Naive thymus-derived CD4-positive, alpha-beta T cell (primary cell): ENCODE results near the gene TCP1. TPM values are rescaled to one million over a fixed set of nuclear protein-coding genes. Genes with fewer than 3 reads are reported as not detected.
"Not testable (repeated sequence)": the region's sequence is repeated elsewhere in the genome, so short reads cannot be mapped to it uniquely, and the experiment has no call there.

Experiments
- ATAC-seq: fragments of 150-1000 bp; cut with Tn5 transposase; 2 replicates; pipeline ENCODE4 v1.10.0; 2021; ENCODE audit warnings: mild to moderate bottlenecking, moderate library complexity
- CTCF ChIA-PET: fragments of 350-600 bp; sonication (Branson Sonifier 250); formaldehyde crosslinking; loops from one replicate; lab custom pipeline; 2021; ENCODE audit warnings: antibody characterized with exemption; lab: Charles Lee
- POLR2A ChIA-PET: fragments of 350-600 bp; sonication (Branson Sonifier 250); formaldehyde crosslinking; loops from one replicate; lab custom pipeline; 2021; ENCODE audit warnings: antibody characterized with exemption, inconsistent platforms; lab: Charles Lee
- DNase-seq, 9 donors: peaks; one replicate each; pipeline versions ENCODE4 v3.0.0 to v3.0.0-alpha.2; 2020 to 2022; ENCODE audit warnings: mixed read lengths in 1 of 9
- H3K27ac ChIP-seq: one replicate; pipeline ENCODE4 v1.7.0; 2013; ENCODE audit warnings: mild to moderate bottlenecking, low read depth, low read length, moderate library complexity
- H3K27me3 ChIP-seq, 2 donors: one replicate each; pipeline ENCODE4 v1.7.0; 2013; ENCODE audit warnings: low read length in 2 of 2, mild to moderate bottlenecking in 2 of 2, moderate library complexity in 2 of 2; ENCODE audit not compliant: control insufficient read depth in 2 of 2, insufficient read depth in 2 of 2
- H3K36me3 ChIP-seq, 3 experiments: 1 replicate in 2 of 3; 2 replicates in 1 of 3; pipeline ENCODE4 v1.7.0; 2013; ENCODE audit warnings: low read length in 3 of 3, mild to moderate bottlenecking in 3 of 3, moderate library complexity in 1 of 3; ENCODE audit not compliant: insufficient read depth in 3 of 3, control insufficient read depth in 2 of 3
- H3K4me1 ChIP-seq, 2 donors: one replicate each; pipeline ENCODE4 v1.7.0; 2013; ENCODE audit warnings: low read length in 2 of 2, mild to moderate bottlenecking in 2 of 2, moderate library complexity in 1 of 2; ENCODE audit not compliant: control insufficient read depth in 2 of 2, insufficient read depth in 2 of 2
- H3K4me3 ChIP-seq: 2 replicates; pipeline ENCODE4 v1.7.0; 2013; ENCODE audit warnings: mild to moderate bottlenecking, low read length
- H3K9me3 ChIP-seq, 3 experiments: 1 replicate in 2 of 3; 2 replicates in 1 of 3; pipeline ENCODE4 v1.7.0; 2013; ENCODE audit warnings: low read length in 3 of 3; ENCODE audit not compliant: control insufficient read depth in 2 of 3
- H3K27ac Mint-ChIP-seq, 9 donors: one replicate each; pipeline ENCODE4 v1.8.0; 2020 to 2022; ENCODE audit warnings: mixed read lengths in 9 of 9, mild to moderate bottlenecking in 8 of 9, moderate library complexity in 5 of 9, inconsistent platforms in 2 of 9
- H3K27me3 Mint-ChIP-seq, 5 donors: one replicate each; pipeline ENCODE4 v1.8.0; 2021 to 2022; ENCODE audit warnings: mixed read lengths in 5 of 5, mild to moderate bottlenecking in 1 of 5
- H3K36me3 Mint-ChIP-seq, 5 donors: one replicate each; pipeline ENCODE4 v1.8.0; 2020 to 2022; ENCODE audit warnings: mixed read lengths in 5 of 5, mild to moderate bottlenecking in 3 of 5, inconsistent platforms in 1 of 5
- H3K4me1 Mint-ChIP-seq, 7 donors: one replicate each; pipeline ENCODE4 v1.8.0; 2020 to 2022; ENCODE audit warnings: mixed read lengths in 7 of 7, mild to moderate bottlenecking in 3 of 7, inconsistent platforms in 1 of 7
- H3K4me3 Mint-ChIP-seq, 10 donors: one replicate each; pipeline ENCODE4 v1.8.0; 2020 to 2022; ENCODE audit warnings: mild to moderate bottlenecking in 10 of 10, mixed read lengths in 10 of 10, moderate library complexity in 6 of 10, inconsistent platforms in 2 of 10
- H3K9me3 Mint-ChIP-seq, 11 donors: one replicate each; pipeline ENCODE4 v1.8.0; 2020 to 2022; ENCODE audit warnings: mixed read lengths in 11 of 11, mild to moderate bottlenecking in 4 of 11, inconsistent platforms in 1 of 11, moderate library complexity in 1 of 11
- intact Hi-C, 2 donors: fragments of 100-400 bp; cut with micrococcal nuclease; formaldehyde crosslinking; loops; one replicate each; pipeline ENCODE4 v1.15.1; 2023
- polyA plus RNA-seq, 2 donors: library from polyadenylated mRNA; unstranded; fragments of 300-500 nt; fragmentation: Illumina TruSeq; gene quantifications; one replicate each; pipeline ENCODE4 v1.2.3, GENCODE V29; 2021
- total RNA-seq, 6 experiments: library from RNA in 5 of 6; stranded (reverse) in 5 of 6; gene quantifications; 1 replicate in 5 of 6; 2 replicates in 1 of 6; pipeline ENCODE4 v1.2.3 and lab custom pipeline; 2021 to 2026

TCP1 gene
- total and polyA plus RNA-seq, 7 experiments from 2014 or later = 63.3 to 225 (median 150) TPM

DNA sequence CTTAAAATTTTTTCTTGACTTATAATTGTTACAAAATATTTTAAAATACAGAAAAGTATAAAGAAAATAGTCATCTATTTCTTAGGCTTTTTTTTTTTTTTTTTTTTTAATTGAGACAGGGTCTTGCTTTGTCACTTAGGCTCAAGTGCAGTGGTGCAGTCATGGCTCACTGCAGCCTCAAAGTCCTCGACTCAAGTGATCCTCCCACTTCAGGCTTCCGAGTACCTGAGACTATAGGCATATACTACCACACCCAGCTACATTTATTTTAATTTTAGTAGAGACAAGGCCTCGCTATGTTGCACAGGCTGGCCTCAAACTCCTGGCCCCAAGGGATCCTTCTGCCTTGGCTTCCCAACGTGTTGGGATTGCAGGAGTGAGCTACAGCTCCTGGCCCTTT is 32.9 kb downstream of the TCP1 start:
- no peaks in the 10 kb centered on the region for H3K9me3 Mint-ChIP-seq
- no peak overlapping the region for H3K27ac ChIP-seq
- intact Hi-C loops = no loop called here
- H3K4me1 Mint-ChIP-seq = peaks cover 10 to 37% (median 22%) of the 10 kb centered on the region in 7 donors
- H3K27me3 ChIP-seq = no peaks in the 10 kb centered on the region
- DNase-seq = no peak
- no peak overlapping the region for H3K4me3 Mint-ChIP-seq
- H3K27ac Mint-ChIP-seq = peak overlapping the region in 2 of 9 donors; percentile 26 to 51
- H3K4me1 ChIP-seq = peaks cover 0 to 6% of the 10 kb centered on the region in 2 donors
- no peak overlapping the region for H3K4me3 ChIP-seq
- peaks cover 9 to 46% (median 28%) of the 10 kb centered on the region in 3 experiments for H3K36me3 ChIP-seq
- no peaks in the 10 kb centered on the region for H3K27me3 Mint-ChIP-seq
- H3K36me3 Mint-ChIP-seq = peaks cover 4 to 34% (median 31%) of the 10 kb centered on the region in 5 donors
- CTCF ChIA-PET = interaction anchor here (0.6 kb wide), 2 partner anchors 16 to 34 kb away, joined by 3 read pairs; partner anchors contain the start of gene MRPL18
- no peaks in the 10 kb centered on the region for H3K9me3 ChIP-seq
- no peak for ATAC-seq
- POLR2A ChIA-PET = interaction anchor here (1.2 kb wide), 1 partner anchor 28 kb away, joined by 3 read pairs; no protein-coding TSS in a partner anchor

DNA sequence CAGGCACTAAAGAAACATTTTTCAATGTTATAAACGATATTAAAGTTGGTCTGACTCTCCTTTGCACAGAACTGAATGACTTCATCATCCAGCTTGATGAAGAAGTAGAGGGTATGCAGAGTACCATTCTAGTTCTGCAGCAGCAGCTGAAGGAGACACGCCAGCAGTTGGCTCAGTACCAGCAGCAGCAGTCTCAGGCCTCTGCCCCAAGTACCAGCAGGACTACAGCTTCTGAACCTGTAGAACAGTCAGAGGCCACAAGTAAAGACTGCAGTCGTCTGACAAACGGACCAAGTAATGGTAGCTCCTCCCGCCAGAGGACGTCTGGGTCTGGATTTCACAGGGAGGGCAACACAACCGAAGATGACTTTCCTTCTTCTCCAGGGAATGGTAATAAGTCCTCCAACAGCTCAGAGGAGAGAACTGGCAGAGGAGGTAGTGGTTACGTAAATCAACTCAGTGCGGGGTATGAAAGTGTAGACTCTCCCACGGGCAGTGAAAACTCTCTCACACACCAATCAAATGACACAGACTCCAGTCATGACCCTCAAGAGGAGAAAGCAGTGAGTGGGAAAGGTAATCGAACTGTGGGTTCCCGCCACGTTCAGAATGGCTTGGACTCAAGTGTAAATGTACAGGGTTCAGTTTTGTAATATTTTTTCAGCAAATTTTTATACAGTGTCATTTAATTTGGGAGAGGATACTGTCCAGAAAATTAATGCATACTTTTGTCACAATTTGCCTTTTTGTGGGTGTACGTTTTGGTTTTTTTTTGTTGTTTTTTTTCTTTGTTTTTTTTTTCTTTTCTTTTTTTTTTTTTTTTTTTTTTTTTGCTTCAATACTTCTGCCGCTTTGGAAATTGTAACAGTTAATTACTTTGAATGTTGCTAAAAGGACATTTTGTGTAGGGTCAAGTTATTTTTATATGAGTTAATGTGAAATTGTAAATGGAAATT is 34.2 kb downstream of the TCP1 start:
- CTCF ChIA-PET = interaction anchor here (0.6 to 1.1 kb wide), 3 partner anchors 13 to 74 kb away, joined by 3 read pairs; no protein-coding TSS in a partner anchor
- POLR2A ChIA-PET = interaction anchor here (0.7 to 1.2 kb wide), 2 partner anchors 9 to 27 kb away, joined by 3 to 4 read pairs; no protein-coding TSS in a partner anchor
- Histone ChIP-seq H3K9me3 (no peaks in the 10 kb centered on the region), H3K4me3 (no peak overlapping the region), H3K4me1 (no peaks in the 10 kb centered on the region), H3K36me3 (peaks cover 9 to 51% (median 32%) of the 10 kb centered on the region in 3 experiments), H3K27me3 (no peaks in the 10 kb centered on the region), H3K27ac (no peak overlapping the region)
- Mint-ChIP-seq H3K9me3 (no peaks in the 10 kb centered on the region), H3K4me1 (peaks cover 4 to 27% (median 11%) of the 10 kb centered on the region in 7 donors), H3K36me3 (peaks cover 4 to 33% (median 31%) of the 10 kb centered on the region in 5 donors), H3K27ac (peak overlapping the region in 6 of 9 donors; percentile 23 to 59 (median 42)), H3K27me3 (no peaks in the 10 kb centered on the region), H3K4me3 (peak overlapping the region in 1 of 10 donors; percentile 12)
- DNase-seq (no peak), ATAC-seq (no peak)
- intact Hi-C loops = no loop called here

DNA sequence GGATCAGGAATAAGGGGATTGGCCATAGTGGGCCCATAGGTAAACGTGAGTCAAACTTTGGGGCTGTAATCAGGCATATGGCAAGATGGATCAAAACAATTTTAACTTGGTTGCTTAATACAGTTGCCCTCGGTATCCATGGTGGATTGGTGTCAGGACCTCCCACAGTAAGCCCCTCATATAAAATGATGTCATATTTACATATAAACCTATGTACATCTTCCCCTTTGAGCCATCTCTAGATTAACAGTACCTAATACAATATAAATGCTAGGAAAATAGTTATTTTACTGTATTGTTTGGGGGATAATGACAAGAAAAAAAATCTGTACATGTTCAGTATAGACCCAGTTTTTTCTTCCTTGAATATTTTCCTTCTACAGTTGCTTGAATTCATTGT is 35.0 kb downstream of the TCP1 start:
- ATAC-seq (no peak), DNase-seq (no peak)
- CTCF ChIA-PET = interaction anchor here (0.6 to 1.1 kb wide), 3 partner anchors 12 to 75 kb away, joined by 3 read pairs; no protein-coding TSS in a partner anchor
- Histone ChIP-seq H3K9me3 (no peaks in the 10 kb centered on the region), H3K27me3 (no peaks in the 10 kb centered on the region), H3K27ac (no peak overlapping the region), H3K36me3 (peaks cover 9 to 56% (median 39%) of the 10 kb centered on the region in 3 experiments), H3K4me1 (no peaks in the 10 kb centered on the region), H3K4me3 (no peak overlapping the region)
- intact Hi-C loops = no loop called here
- Mint-ChIP-seq H3K36me3 (peaks cover 4 to 38% (median 31%) of the 10 kb centered on the region in 5 donors), H3K4me3 (no peak overlapping the region), H3K27me3 (no peaks in the 10 kb centered on the region), H3K27ac (peak overlapping the region in 1 of 9 donors; percentile 63), H3K4me1 (peaks cover 0 to 22% (median 6%) of the 10 kb centered on the region in 7 donors), H3K9me3 (no peaks in the 10 kb centered on the region)
- POLR2A ChIA-PET = no interaction called here

DNA sequence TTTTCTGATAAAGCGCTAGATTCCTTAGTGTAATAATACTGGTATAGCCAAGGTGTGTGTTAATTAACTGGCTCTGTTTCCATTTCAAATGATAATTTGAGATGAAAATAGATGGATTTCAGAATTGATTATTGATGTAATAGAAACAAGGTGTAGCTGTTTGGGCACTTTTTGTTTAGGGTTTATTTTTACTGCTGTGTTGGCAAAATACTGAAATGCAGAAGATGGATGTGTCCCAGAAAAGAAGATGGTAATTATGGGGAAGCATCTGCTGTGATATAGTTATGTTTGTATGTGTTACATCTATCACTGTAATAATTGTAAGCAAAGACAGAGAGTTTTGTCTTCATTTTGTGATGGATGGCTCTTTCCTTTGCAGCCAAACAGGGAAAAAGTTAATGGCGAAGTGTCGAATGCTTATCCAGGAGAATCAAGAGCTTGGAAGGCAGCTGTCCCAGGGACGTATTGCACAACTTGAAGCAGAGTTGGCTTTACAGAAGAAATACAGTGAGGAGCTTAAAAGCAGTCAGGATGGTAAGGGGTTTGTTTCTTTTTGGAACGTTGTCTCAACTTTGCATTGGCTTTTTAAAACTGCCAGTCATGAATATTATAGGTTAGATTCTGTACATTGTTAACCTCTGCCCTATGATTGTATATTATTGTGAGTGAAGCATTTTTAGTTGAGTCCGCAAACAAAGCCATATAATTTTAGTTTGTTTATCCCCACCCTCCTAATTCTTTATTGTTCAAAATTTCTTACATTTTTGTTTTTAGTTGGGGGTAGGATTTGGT is 36.1 kb downstream of the TCP1 start:
- H3K36me3 Mint-ChIP-seq = peaks cover under 1 to 43% (median 29%) of the 10 kb centered on the region in 5 donors
- no peak overlapping the region for H3K4me3 Mint-ChIP-seq
- Histone ChIP-seq H3K4me3 (no peak overlapping the region), H3K27me3 (no peaks in the 10 kb centered on the region), H3K36me3 (peaks cover 10 to 61% (median 44%) of the 10 kb centered on the region in 3 experiments), H3K9me3 (no peaks in the 10 kb centered on the region), H3K27ac (no peak overlapping the region), H3K4me1 (no peaks in the 10 kb centered on the region)
- intact Hi-C loops = no loop called here
- H3K9me3 Mint-ChIP-seq = no peaks in the 10 kb centered on the region
- ATAC-seq = no peak
- no peak for DNase-seq
- peak overlapping the region in 4 of 9 donors; percentile 6 to 25 (median 17) for H3K27ac Mint-ChIP-seq
- no peaks in the 10 kb centered on the region for H3K27me3 Mint-ChIP-seq
- ChIA-PET CTCF (no interaction called here), POLR2A (interaction anchor here (1.5 kb wide), 1 partner anchor 16 kb away, joined by 4 read pairs; no protein-coding TSS in a partner anchor)
- H3K4me1 Mint-ChIP-seq = peaks cover 0 to 19% (median 6%) of the 10 kb centered on the region in 7 donors

DNA sequence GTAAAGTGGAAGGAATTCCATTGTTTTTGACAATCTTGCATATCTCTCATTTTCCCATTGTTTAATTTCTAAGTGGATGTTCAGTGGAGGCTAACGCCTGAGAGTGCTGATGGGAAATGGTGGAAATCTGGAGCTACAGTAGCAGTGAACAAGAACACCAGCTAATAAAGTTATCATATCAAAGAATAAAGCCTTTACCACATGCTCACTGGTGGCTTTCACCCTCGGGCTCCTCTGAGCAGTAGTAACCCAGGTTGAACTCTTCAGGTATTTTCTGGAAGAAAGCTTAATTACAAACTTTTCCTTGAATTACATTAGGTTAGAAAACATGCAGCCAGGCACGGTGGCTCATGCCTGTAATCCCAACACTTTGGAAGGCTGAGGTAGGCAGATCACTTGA is 38.0 kb downstream of the TCP1 start:
- H3K27me3 ChIP-seq = no peaks in the 10 kb centered on the region
- H3K36me3 Mint-ChIP-seq = peaks cover 0 to 50% (median 32%) of the 10 kb centered on the region in 5 donors
- POLR2A ChIA-PET = interaction anchor here (0.8 to 1.6 kb wide), 3 partner anchors 10 to 25 kb away, joined by 3 to 6 read pairs (median 3); partner anchors contain the start of genes ACAT2 and WTAP
- DNase-seq = no peak
- no peaks in the 10 kb centered on the region for H3K27me3 Mint-ChIP-seq
- no peaks in the 10 kb centered on the region for H3K9me3 Mint-ChIP-seq
- no peaks in the 10 kb centered on the region for H3K9me3 ChIP-seq
- peaks cover 0 to 14% (median 5%) of the 10 kb centered on the region in 7 donors for H3K4me1 Mint-ChIP-seq
- intact Hi-C loops = no loop called here
- H3K4me3 ChIP-seq = no peak overlapping the region
- H3K36me3 ChIP-seq = peaks cover 15 to 66% (median 62%) of the 10 kb centered on the region in 3 experiments
- H3K4me1 ChIP-seq = no peaks in the 10 kb centered on the region
- peak overlapping the region in 3 of 9 donors; percentile 28 to 32 (median 28) for H3K27ac Mint-ChIP-seq
- no peak for ATAC-seq
- CTCF ChIA-PET = no interaction called here
- H3K27ac ChIP-seq = peak overlapping the region; percentile 34
- no peak overlapping the region for H3K4me3 Mint-ChIP-seq

DNA sequence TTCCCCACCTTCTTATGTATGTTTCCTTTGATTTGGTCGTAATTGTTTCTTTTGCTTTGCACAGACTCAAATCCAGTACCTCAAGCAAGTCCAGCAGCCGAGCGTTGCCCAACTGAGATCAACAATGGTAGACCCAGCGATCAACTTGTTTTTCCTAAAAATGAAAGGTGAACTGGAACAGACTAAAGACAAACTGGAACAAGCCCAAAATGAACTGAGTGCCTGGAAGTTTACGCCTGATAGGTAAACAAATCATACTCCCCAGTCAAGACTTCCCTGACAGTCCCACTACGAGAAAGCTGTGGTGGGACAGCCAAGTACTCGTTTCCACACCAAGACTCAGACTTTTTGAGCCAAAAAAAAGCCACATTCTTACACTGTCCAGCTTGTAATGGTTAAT is 41.3 kb downstream of the TCP1 start:
- H3K27ac ChIP-seq, H3K4me3 ChIP-seq, H3K9me3 ChIP-seq, ATAC-seq, DNase-seq, H3K27me3 Mint-ChIP-seq, H3K4me1 ChIP-seq, CTCF ChIA-PET, H3K9me3 Mint-ChIP-seq, H3K4me3 Mint-ChIP-seq, intact Hi-C loops, H3K27me3 ChIP-seq: not testable (repeated sequence)
- Mint-ChIP-seq H3K4me1 (peaks cover 2 to 26% (median 17%) of the 10 kb centered on the region in 7 donors), H3K36me3 (peaks cover 4 to 55% (median 30%) of the 10 kb centered on the region in 5 donors), H3K27ac (peak overlapping the region in 3 of 9 donors; percentile 13 to 56 (median 25))
- POLR2A ChIA-PET = interaction anchor here (1.0 kb wide), 1 partner anchor 12 kb away, joined by 3 read pairs; no protein-coding TSS in a partner anchor
- H3K36me3 ChIP-seq = peaks cover 37 to 78% (median 74%) of the 10 kb centered on the region in 3 experiments
